SH-SY5Y (cell line): ENCODE data around the gene MBOAT7.

Source experiments
- GATA2 ChIP-seq: IDR thresholded peaks from 2 replicates; pipeline ENCODE4 v1.6.1; 2011; ENCODE audit warnings: mild to moderate bottlenecking, low read depth, low read length
- GATA3 ChIP-seq: IDR thresholded peaks from 2 replicates; pipeline ENCODE4 v1.6.1; 2011; ENCODE audit warnings: low read depth, mild to moderate bottlenecking, low read length, moderate library complexity

DNA sequence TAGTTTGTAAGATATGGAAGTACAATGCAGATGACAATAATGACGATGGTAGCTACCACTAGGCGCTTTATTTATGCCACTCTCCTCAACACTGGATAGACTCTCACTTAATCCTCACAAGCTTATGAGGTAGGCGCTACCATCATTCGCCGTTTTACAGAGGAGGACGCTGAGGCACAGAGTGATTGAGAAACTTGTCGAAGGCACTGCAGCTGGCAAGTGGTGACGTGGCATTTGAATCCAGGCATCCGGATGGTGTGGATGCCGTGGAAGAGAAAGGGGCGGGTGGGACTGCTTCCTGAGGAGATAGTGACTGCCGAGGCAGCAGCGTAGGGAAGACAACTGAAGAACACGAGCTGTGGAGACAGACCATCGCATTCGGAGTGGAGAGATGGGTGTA, 10.0 kb upstream of the MBOAT7 start:
- TF ChIP-seq GATA2 (no peak), GATA3 (no peak)
